Caki2 (cell line): ENCODE data around the gene ETFA. TPM values are rescaled to one million over a fixed set of nuclear protein-coding genes. Genes with fewer than 3 reads are reported as not detected.

Experiments used
- DNase-seq: peaks from one replicate; pipeline ENCODE4 v3.0.0-alpha.2; 2015; ENCODE audit warnings: low read depth
- in situ Hi-C: cut with HindIII; loops from 2 replicates; pipeline ENCODE4 v1.10.0; 2016; ENCODE audit warnings: low sequenced_read_pairs, low pct_unique_long_range_greater_than_20kb, mixed read lengths
- total RNA-seq: library from RNA; depleted of rRNA; stranded (reverse); fragments of >200 nt; shearing (Covaris generic); gene quantifications from 2 replicates; pipeline ENCODE4 v1.2.3, GENCODE V29; 2014; ENCODE audit warnings: low replicate concordance

The ETFA gene
- total RNA-seq, 1 experiment from 2014 or later, result 246 TPM

DNA sequence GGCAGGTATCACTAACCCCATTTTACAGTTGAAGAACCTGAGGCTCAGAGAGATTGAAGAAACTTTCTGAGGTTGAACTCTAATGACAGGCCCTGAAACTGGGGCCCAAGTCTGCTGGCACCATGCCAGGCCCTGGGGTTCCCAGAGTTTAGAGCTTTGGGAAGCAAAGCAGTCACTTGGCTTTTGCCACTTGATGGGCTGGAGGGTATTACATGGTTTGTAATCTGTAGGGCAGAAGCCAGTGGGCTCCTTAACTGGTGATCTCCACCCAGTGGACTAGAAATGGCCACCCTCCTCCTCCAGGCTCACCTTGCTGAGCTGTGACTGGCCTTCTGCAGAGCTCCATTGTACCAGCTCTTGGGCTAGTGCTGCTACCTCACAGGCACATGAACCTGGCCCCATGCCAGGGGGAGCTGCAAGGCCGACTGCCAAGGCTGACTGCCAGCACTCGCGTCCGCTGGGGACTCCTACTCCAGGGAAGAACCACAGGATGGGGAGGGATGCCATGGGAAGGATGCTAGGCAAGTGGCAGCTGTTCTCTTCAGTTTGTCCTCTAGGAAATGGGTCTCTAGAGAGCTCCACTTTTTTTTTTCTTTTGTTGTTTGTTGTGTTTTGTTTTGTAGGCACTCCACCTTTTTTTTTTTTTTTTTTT lies 104.8 kb downstream of the ETFA start:
- peak; percentile 41 for DNase-seq
- in situ Hi-C loops, result no loop called here

DNA sequence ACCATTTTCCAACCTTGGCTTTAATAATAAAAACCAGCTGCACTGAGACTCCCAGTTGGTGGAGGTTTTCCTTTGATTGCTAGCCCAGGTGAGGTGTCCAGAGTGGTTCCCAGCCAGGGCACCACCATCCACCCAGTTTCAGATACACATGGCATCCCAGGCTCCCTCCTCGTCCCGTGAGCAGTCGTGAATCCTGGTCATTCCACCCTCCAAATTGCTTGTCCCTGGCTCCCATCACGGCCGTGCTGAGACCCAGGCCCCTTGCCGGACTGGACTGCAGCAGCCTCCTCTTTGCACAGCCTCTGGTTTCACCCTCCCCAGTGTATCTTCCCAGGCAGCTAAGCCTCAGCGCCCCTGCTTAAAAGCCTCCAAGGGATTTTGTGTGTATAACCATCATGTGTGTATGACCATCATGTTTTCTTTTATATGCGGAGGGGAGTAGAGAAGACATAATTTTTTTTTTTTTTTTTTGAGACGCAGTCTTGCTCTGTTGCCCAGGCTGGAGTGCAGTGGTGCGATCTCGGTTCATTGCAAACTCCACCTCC lies 106.3 kb downstream of the ETFA start:
- in situ Hi-C loops, result no loop called here

DNA sequence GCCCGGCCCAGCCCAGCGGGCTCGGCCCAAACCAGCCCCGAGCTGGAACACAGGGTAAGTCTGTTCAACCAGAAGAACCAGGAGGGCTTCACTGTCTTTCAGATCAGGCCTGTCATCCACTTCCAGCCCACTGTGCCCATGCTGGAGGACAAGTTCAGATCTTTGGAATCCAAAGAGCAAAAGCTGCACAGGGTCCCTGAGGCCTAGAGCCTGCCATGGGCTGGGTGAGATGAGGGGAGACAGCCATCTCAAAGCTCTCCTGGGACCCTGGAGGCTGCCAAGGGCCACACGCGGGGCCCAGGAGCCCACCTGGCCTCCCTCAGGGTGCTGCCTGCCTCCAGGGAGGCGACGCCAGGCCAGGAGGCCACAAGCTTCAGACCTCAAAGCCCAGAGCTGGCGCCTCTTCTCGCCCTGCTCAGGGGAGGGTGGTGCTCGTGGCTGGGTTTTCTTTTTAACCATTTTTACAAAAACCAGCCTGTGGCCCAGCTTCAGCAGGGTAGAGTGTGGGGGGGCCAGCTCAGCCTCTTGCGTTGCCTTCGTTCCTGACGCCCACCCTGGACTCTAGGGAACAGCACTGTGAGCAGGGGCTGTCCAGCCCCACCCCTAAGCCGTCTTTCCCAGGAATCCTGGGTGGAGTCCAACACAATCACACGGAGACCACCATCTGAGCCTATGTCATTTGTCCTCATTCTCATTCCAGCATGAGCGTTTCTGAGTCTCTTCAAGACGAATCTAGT lies 107.0 kb downstream of the ETFA start:
- no peak for DNase-seq
- in situ Hi-C loops, result no loop called here

More for the DNA sequence above, 106.3 kb downstream of the ETFA start:
- no peak for DNase-seq

DNA sequence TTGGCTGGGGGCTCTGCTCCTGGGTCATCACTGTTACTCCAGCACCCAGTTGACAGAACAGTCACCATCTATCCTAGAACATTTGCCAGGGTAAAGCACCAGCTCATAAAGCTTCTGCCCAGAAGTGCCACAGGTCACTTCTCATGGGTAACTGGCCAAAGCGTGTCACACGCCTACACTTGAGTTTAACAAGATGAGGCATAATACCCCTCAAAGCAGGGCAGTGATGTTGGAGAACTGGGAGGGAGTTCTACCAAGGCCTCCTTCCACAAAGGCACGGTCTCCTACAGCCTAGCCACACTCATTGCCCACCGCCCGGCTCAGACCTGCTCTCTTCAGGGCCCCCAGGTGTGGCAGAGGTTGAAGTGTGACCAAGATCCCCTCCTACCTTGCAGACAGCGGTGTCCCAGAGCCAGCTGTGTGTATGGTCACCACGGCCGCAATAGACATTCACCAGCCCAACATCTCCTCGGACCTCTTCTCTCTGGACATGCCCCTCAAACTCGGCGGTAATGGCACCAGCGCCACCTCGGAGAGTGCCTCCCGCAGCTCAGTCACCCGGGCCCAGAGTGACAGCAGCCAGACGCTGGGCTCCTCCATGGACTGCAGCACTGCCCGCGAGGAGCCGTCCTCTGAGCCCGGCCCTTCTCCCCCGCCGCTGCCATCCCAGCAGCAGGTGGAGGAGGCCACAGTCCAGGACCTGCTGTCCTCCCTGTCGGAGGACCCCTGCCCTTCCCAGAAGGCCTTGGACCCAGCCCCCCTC lies 107.7 kb downstream of the ETFA start:
- DNase-seq, result no peak
- in situ Hi-C loops, result no loop called here

DNA sequence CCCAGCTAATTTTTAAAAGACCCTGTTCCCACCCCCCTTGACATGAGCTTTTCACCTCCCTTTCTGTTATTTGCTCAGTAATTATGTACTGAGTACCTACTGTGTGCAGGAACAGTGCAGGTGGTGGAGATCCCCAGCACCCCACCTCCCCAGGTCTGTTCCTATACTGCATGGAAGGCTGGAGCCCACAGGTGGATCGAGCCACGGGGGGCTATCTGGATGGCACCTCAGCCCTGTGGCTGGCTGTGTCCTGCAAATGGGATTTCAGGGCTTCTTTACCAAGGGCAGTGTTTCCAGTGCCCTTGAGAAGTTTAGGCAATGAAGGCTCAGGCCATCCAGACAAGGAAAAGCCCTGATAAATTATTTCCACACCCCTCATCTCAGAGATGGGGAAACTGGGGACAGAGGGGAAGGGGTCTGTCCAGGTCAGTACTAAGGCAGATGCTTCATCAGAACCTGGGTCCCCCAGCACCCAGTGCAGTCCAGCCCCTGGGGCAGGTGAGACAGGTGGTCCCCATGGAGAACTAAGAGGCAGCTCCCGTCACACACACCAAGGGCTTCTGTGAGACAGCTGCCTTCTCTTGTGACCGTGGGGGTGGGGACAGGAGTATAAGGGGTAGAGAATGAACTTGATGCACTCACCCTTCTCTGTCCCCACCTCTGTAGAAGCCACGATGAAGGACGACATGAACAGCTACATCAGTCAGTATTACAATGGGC lies 109.6 kb downstream of the ETFA start:
- DNase-seq, result no peak
- in situ Hi-C loops, result no loop called here

DNA sequence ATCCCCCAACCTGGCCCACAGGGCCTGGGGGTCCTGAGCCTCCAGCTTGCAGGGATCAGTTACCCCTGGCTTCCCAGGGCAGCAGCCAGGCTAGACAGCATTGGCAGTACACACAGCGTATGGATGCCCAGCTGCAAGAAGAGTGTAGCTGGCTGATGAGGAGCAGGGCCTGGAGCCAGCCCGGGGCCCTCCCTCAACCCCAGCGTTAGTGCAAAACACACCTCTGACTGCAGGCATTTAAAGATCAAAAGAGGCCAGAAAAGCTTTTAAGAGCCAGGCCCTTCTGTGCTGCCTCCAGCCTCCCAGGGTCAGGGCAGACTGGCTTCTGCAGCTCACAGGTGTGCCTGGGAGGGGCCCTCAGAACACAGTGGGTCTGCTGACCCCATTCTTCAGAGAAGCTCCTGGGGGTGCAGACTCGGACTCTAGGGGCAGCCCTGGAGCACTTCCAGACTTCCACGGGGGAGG lies 110.6 kb downstream of the ETFA start:
- in situ Hi-C loops, result no loop called here
- DNase-seq, result no peak

DNA sequence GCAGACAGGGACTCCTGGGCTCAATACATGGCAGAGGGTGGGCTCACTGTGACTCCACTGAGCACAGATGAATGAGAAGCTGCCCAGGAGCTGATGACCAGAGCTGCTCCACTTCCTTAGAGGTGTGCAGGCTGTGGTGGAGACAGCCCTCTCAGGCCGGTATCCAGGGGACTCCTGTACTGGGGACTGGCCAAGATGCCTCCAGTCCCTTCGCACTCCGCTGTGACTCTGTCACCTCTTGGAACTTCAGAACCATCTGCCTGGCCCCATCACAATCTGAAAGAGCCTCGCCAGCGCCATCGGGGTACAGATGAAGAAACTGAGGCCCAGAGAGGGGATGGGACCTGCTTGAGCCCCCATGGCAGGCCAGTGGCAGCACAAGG lies 111.2 kb downstream of the ETFA start:
- no peak for DNase-seq
- in situ Hi-C loops, result no loop called here

DNA sequence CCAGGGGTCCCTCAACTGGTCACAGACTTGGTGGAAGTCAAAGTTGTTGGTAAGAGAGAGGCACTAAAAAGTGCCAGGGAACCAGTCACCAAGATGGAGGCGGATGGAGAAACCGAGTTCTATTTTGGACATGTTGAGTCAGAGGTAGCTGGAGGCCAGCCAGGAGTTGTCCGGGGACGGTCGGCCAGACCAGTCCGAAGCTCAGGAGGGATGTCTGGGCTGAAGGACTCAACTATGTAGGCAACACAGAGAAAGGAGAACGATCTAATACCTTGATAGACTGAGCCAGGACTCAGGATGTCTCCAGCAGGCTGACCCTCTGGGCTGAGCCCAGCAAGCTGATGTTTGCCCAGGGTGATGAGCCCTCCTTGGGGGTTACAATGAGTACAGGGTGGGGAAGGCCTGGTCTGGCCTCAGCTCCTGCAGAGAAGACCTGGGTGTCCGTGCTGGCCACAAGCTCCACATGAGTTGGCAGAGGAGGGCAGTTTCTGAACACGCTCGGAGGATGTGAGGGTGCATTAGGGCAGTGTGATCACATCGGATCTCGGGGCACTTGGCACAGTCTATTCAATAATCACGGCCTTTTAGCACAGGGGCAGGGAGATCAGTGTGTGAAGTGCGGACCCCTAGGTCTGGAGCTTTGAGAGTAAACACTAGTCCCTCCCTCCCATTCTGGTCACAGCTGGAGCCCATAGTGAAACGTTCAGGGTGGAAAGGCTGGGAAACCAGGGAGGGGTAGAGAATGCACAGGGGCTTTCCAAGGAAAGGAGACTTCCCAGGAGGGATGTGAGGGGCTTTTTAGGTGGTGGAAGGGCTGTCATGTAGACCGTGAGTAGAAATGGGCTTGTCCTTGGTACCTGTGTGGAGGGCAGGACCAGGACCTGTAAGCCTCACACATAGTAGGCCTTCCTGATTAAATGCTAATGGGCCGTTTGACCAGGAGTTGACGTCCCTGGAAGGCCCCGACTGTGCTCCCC lies 111.9 kb downstream of the ETFA start:
- no peak for DNase-seq
- in situ Hi-C loops, result no loop called here

DNA sequence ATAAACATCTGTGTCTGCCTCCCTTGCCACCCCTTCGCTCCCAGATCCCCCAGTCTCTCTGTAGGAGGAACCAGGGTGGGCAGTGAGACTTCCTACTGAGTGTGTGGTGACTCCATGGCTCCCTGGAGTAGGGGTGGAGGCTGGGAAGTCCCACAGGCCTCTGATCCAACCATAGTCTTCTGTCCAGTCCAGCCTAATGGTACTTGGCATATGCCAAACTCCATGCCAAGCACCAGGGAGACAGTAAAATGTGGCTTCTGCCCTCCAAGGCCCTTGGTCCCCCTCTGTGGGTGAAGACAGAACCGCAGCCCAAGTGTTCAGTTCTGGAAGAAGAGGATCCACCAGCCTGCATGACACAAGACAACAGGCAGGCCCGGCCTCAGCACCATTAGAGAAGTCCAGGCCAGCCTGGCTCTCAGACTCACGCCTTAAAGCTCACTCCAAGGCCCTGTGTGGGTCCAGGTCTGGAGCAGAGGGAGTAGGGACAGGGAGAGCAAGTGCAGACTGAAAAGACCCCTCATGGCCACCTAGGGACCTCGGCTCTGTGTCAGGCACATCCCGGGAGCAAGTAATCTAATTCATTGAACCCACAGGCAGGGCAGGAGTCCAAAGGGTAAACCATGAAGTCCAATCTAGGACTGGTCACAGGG lies 112.7 kb downstream of the ETFA start:
- in situ Hi-C loops, result no loop called here
- no peak for DNase-seq

DNA sequence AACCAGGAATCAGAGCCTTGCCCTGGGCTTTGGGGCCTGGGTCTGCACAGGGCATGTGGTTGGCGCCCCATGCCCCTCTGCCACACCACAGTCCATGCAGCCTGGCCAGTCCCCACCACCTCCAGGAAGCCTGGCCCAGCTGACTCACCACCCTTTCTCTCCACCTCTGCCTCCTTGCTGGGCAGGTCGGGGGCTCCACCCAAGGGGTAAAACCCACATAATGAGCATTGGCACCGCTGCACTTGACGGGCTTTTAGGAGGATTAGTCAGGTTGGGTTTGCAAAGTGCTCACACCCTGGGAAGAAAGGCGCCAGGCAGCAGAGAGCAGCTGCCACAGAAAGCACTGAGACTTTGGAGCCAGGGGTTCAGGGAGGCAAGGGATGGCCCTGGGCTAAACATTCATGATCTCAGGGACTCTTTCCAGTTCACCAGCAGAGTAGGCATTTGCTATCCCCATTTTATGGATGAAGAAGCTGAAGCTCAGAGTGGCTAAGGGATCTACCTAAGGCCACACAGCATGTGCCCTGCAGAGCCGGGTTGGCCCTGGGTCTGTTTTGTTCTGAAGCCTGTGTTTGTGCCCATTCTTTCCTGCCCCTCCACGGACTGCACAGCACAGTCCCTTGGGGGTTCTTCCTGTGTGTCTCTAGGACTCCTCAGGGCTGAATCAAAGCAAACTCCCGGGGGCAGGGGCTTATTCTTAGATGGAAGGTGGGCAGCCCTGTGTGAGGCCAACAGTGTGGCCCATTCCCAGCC lies 113.4 kb downstream of the ETFA start:
- in situ Hi-C loops, result no loop called here
- peak; percentile 52 for DNase-seq

DNA sequence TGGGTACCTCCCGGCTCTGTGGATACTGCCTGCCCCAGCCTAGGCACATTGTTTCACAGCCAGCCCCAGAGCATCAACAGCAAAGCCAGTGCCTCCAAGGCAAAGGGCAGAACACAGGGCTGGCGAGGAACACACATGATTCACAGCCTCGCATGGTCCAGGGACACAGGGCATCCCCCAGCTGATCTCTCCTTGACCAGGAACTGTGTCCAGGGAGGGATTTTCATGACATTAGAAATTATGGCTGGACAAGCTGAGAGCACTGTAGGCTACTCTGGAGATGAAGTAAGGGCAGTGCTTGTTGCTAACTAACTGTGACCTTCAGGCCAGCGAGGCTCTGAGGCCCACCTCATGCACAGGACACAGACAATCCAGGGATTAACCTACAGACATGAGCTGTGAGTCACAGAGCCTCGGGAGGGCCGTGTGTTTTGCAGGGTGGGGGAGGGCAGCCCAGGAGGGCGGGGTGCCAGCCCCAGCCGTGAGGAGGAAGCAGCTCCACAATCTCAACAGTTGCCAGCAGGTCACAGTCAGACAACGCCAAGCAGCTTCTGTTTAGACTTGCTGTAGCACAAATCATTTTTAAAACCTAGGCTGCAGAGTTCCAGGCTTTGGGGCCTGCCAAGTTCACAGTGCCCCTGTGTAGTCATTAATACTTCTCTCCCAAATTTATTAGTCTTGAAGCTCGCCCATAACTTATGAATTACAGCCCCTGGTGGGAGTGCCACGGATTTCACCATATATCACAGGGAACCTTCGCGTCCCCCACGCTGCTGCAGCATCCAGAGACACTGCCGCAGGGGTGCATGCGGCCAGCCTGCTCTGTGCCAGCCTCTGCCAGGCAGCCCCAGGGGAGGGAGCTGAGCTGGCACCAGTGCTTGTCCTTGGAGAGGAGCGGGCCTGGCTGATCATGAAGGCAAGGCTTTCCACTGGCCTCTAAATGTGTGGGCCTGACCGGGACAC lies 114.7 kb downstream of the ETFA start:
- in situ Hi-C loops, result no loop called here
- DNase-seq, result peak; percentile 81

DNA sequence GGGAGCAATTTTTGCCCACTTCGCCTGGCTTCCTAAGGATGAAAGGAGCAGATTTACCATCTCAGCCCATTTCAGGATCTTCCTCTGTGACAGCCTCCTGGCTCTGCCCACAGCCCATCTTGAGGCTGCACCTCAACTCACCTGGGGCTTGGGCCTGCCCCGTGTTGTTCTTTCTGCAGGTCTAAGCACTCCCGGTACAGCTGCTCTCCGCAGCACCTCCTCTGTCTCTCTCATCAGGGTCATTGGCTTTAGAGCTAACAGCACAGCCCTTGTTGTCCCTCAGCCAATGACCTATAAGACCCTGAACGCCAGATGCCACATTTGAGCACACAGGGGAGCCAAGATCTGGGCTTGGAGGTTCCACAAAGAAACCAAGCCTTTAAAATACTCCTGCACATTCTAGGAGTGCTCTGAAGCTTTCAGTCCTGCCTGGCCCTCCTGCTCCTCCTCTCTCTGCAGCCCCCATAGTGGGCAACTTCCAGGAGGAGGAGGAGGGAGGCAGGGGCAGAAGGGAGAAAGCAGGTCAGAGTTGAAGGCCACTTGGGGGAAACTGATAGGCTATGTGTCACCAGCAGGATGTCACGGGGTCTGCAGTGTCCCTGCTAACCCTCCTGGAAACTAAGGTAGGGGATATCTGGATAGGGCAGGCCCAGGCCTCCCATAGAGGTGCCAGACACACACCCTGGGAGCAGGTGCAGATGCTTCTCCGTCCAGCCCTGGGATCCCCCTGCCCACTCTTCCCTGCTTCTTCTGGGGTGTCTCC lies 115.6 kb downstream of the ETFA start:
- in situ Hi-C loops, result no loop called here
- no peak for DNase-seq

DNA sequence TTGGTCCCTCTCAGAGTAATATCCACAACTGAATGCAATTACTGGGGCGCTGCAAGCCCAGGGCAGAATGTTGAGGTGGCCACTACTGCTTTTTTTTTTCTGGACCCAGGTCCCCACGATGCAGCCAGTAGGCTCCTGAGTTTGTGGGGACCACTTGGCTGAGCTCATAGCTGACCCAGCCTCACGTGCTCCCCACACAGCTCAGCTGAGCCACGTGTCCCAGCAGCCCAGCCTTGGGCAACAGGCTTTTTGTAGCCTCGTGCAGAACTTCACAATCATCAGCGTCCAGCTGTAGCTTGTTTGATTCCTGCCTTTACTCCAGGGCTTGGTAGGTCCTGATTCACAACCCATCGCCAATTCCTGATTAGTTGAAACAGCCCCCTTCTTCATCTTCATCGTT lies 117.3 kb downstream of the ETFA start:
- no peak for DNase-seq
- in situ Hi-C loops, result no loop called here

DNA sequence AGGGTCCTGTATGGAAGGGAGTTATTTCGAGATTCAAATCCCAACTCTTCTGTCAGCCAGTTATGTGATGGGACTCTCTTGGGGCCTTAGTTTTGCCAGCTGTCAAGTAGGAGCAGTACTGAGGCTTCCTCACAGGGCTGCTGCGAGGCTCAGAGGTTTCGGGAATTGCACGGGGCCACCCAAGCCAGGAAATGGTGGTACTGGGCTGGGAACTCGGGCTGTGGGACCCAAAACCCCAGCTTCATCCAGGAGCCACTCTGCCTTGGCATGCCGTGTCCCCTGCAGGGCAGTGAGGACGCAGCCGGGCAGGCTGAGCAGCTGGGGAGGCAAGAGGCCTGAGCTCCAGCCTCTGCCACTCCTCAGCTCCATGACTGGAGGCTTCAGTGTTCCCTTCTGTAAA lies 118.6 kb downstream of the ETFA start:
- DNase-seq, result no peak
- in situ Hi-C loops, result no loop called here
